K562 (cell line): ENCODE results near the gene FBXO15. TPM values are rescaled to one million over a fixed set of nuclear protein-coding genes. Genes with fewer than 3 reads are reported as not detected.

Source experiments
- AFF1 ChIP-seq, 2 experiments: fragments of 450-650 bp; IDR thresholded peaks; 2 replicates each; pipeline ENCODE4 v1.6.1; 2018; ENCODE audit warnings: mild to moderate bottlenecking in 2 of 2, low read depth in 1 of 2; ENCODE audit not compliant: partially characterized antibody in 2 of 2
- DACH1 ChIP-seq: fragments of 450-650 bp; IDR thresholded peaks from 2 replicates; pipeline ENCODE4 v1.6.1; 2018; ENCODE audit not compliant: partially characterized antibody
- HES1 ChIP-seq: fragments of 450-650 bp; IDR thresholded peaks from 2 replicates; pipeline ENCODE4 v1.6.1; 2016; ENCODE audit warnings: low read depth, mild to moderate bottlenecking, moderate library complexity
- IRF9 ChIP-seq: fragments of 450-650 bp; IDR thresholded peaks from 2 replicates; pipeline ENCODE4 v1.6.1; 2016; ENCODE audit warnings: missing biosample characterization, missing genetic modification characterization
- KAT7 ChIP-seq: sonication (generic); formaldehyde crosslinking; IDR thresholded peaks from 2 replicates; pipeline ENCODE4 v1.8.0; 2022; ENCODE audit warnings: missing genetic modification reagents, mild to moderate bottlenecking, borderline replicate concordance
- MTF1 ChIP-seq: fragments of 250-450 bp; sonication (Bioruptor Pico); IDR thresholded peaks from 2 replicates; pipeline ENCODE4 v1.9.0; 2021; ENCODE audit warnings: moderate library complexity, mild to moderate bottlenecking, inconsistent platforms, borderline replicate concordance
- PATZ1 ChIP-seq: fragments of 250-450 bp; sonication (Bioruptor Pico); IDR thresholded peaks from 2 replicates; pipeline ENCODE4 v1.5.0; 2020; ENCODE audit warnings: mild to moderate bottlenecking, borderline replicate concordance
- POLR2A ChIP-seq: fragments of 450-650 bp; conservative IDR thresholded peaks from 2 replicates; pipeline ENCODE4 v1.6.1; 2016
- POLR2B ChIP-seq: fragments of 450-650 bp; IDR thresholded peaks from 2 replicates; pipeline ENCODE4 v1.6.1; 2018; ENCODE audit warnings: low read depth; ENCODE audit not compliant: partially characterized antibody
- POLR2G ChIP-seq: fragments of 200-400 bp; formaldehyde crosslinking; IDR thresholded peaks from 2 replicates; pipeline ENCODE4 v1.6.1; 2017; ENCODE audit warnings: low read depth, mild to moderate bottlenecking, antibody characterized with exemption, low read length, moderate library complexity
- PTRF ChIP-seq: fragments of 450-650 bp; IDR thresholded peaks from 2 replicates; pipeline ENCODE4 v1.6.1; 2016; ENCODE audit warnings: mild to moderate bottlenecking, missing genetic modification characterization, missing compliant biosample characterization
- SOX6 ChIP-seq: fragments of 450-650 bp; IDR thresholded peaks from 2 replicates; pipeline ENCODE4 v1.6.1; 2014; ENCODE audit warnings: mild to moderate bottlenecking
- SRSF3 ChIP-seq: fragments of 200-400 bp; formaldehyde crosslinking; IDR thresholded peaks from 2 replicates; pipeline ENCODE4 v1.6.1; 2016; ENCODE audit warnings: mild to moderate bottlenecking, low read length, moderate library complexity; ENCODE audit not compliant: insufficient read depth
- TBP ChIP-seq: optimal IDR thresholded peaks from 2 replicates; pipeline ENCODE3; 2011; ENCODE audit warnings: low read depth, low read length, improper control_type of control experiment
- THRB ChIP-seq: fragments of 450-650 bp; formaldehyde crosslinking; conservative IDR thresholded peaks from 2 replicates; pipeline ENCODE4 v1.4.0; 2022; ENCODE audit warnings: mild to moderate bottlenecking, missing genetic modification characterization
- XRCC3 ChIP-seq: fragments of 450-650 bp; IDR thresholded peaks from 2 replicates; pipeline ENCODE4 v1.6.1; 2017; ENCODE audit warnings: mild to moderate bottlenecking, moderate library complexity
- ZNF121 ChIP-seq: sonication (generic); formaldehyde crosslinking; conservative IDR thresholded peaks from 2 replicates; pipeline ENCODE4 v1.8.0; 2022; ENCODE audit warnings: missing genetic modification reagents
- ZNF77 ChIP-seq: fragments of 250-450 bp; sonication (Bioruptor Pico); IDR thresholded peaks from 2 replicates; pipeline ENCODE4 v1.5.0; 2020
- ZNF79 ChIP-seq: fragments of 250-450 bp; sonication (Bioruptor Pico); IDR thresholded peaks from 2 replicates; pipeline ENCODE4 v1.4.0; 2020; ENCODE audit warnings: low read depth, mild to moderate bottlenecking, moderate library complexity
- polyA plus RNA-seq, 8 experiments: library from polyadenylated mRNA; depleted of rRNA in 4 of 8; stranded (reverse) in 5 of 8; unstranded in 3 of 8; fragments of >200 nt; fragmentation: Nextera tagmentation in 2 of 8; fragmentation: Illumina TruSeq in 1 of 8; extraction: Ambion mirVana in 2 of 8; extraction: Trizol in 1 of 8; gene quantifications; 2 replicates each; pipeline versions ENCODE4 v1.2.1 to v1.2.3, GENCODE V29; 2011 to 2014; ENCODE audit warnings: inconsistent platforms in 1 of 8, missing spikeins in 1 of 8
- total RNA-seq, 7 experiments: library from RNA; depleted of rRNA in 6 of 7; stranded (reverse); fragments of >200 nt in 6 of 7; fragmentation: Illumina TruSeq in 2 of 7; extraction: Trizol in 2 of 7; gene quantifications; 2 replicates each; pipeline versions ENCODE4 v1.2.1 to v1.2.3, GENCODE V29; 2011 to 2021; ENCODE audit warnings: low replicate concordance in 1 of 7

FBXO15 gene
- total and polyA plus RNA-seq, 9 of the 15 experiments (the other 6 are each of a cell fraction or from before 2014, with no cell fraction given): 0.07 to 0.43 (median 0.27) TPM; not detected in 1

- TF ChIP-seq POLR2G (peak; percentile 91), KAT7 (CRISPR knock-in tag) (no peak), SOX6 (no peak), IRF9 (tag) (no peak), ZNF121 (no peak), HES1 (no peak), THRB (CRISPR knock-in tag) (no peak), TBP (peak; percentile 37), POLR2A (peak; percentile 81), ZNF79 (CRISPR knock-in tag) (no peak), SRSF3 (no peak), AFF1 (IDR thresholded peaks at IDR 0.05; ENCODE audit: low read depth in 1 of 2, partially characterized antibody in 2 of 2) (peak; percentile 38 to 99), XRCC3 (no peak), PATZ1 (CRISPR knock-in tag) (no peak), PTRF (no peak), POLR2B (peak; percentile 78), DACH1 (no peak), MTF1 (CRISPR knock-in tag) (no peak), ZNF77 (CRISPR knock-in tag) (no peak)
These were observed at the start of gene FBXO15, which contains the start of gene TIMM21 (continued) for GRCh38 chr18:74147779-74148542.
